GM12891 (cell line): Measurements from ENCODE around the gene LAMP2.
A peak's percentile ranks its signal among the peaks of the same experiment; 100 is the strongest.

ENCODE experiments used
- DNase-seq: peaks from one replicate; pipeline ENCODE4 v3.0.0; 2011; ENCODE audit warnings: low spot score; ENCODE audit not compliant: insufficient read length
- FAIRE-seq: peaks from 2 replicates; lab custom pipeline; 2011; peaks lifted over from hg19 to GRCh38; lab: Jason Lieb, UNC
- PAX5 ChIP-seq: IDR thresholded peaks from 2 replicates; pipeline ENCODE4 v1.6.1; 2011; ENCODE audit warnings: low read length, moderate library complexity, mild to moderate bottlenecking; ENCODE audit not compliant: insufficient read depth, severe bottlenecking
- POLR2A ChIP-seq: IDR thresholded peaks from 2 replicates; pipeline ENCODE4 v1.6.1; 2011; ENCODE audit warnings: low read depth, low read length, control low read depth
- POLR2AphosphoS5 ChIP-seq: IDR thresholded peaks from 2 replicates; pipeline ENCODE4 v1.6.1; 2011; ENCODE audit warnings: low read depth, low read length, control low read depth
- POU2F2 ChIP-seq: IDR thresholded peaks from 2 replicates; pipeline ENCODE4 v1.6.1; 2011; ENCODE audit warnings: low read depth, mild to moderate bottlenecking, control low read depth, low read length, moderate library complexity
- SPI1 ChIP-seq: IDR thresholded peaks from 2 replicates; pipeline ENCODE4 v1.6.1; 2011; ENCODE audit warnings: low read depth, low read length, control low read depth
- TAF1 ChIP-seq: IDR thresholded peaks from 2 replicates; pipeline ENCODE4 v1.6.1; 2011; ENCODE audit warnings: low read depth, low read length, control low read depth

The LAMP2 gene

DNA sequence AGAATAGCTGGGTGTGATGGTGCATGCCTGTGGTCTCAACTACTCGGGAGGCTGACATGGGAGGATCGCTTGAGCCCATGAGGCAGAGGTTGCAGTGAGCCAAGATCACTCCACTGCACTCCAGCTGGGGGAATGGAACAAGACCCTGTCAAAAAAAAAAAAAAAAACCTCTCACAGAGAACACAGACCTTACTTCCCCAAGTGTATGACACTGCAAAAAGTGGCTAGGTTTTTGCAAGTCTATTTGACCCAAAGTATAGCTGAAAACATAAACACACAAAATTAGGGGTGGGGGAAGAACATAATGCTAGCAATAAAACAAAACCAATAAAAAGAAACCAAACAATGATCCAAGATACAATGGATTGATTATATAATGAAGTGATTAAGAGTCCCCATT lies 6.7 kb downstream of the LAMP2 start:
- no peak for FAIRE-seq
- no peak for DNase-seq
- no peak for TF ChIP-seq SPI1
- TF ChIP-seq POU2F2: no peak
- no peak for TF ChIP-seq POLR2A
- no peak for TF ChIP-seq TAF1
- TF ChIP-seq POLR2AphosphoS5: no peak
- TF ChIP-seq PAX5: no peak

DNA sequence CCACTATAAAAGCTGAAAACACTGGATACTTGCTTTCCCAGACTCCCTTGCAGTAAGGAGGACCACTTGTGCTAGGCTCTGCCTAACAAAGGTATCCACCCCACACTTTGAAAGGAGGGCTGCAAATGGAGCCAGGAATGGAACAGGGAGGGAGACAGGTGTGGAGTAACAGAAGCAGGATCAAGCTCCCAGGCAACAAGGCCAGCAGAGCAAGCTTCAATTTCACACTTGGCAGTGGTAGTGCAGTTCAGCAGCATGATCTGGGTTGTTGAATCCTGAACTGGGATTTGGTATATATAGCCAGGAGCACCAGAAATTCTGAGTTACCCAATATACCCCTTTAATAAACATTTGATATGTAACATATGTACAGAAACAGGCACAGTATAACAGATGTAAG lies 9.8 kb downstream of the LAMP2 start:
- no peak for TF ChIP-seq TAF1
- TF ChIP-seq SPI1: no peak
- no peak for TF ChIP-seq POLR2A
- no peak for TF ChIP-seq PAX5
- no peak for TF ChIP-seq POLR2AphosphoS5
- TF ChIP-seq POU2F2: no peak
- DNase-seq (no peak), FAIRE-seq (no peak)

GRCh38 chrX:120457766-120458180 lies 11.3 kb downstream of the LAMP2 start:
- TF ChIP-seq POLR2A (no peak), PAX5 (no peak)
- DNase-seq (no peak), FAIRE-seq (no peak)

DNA sequence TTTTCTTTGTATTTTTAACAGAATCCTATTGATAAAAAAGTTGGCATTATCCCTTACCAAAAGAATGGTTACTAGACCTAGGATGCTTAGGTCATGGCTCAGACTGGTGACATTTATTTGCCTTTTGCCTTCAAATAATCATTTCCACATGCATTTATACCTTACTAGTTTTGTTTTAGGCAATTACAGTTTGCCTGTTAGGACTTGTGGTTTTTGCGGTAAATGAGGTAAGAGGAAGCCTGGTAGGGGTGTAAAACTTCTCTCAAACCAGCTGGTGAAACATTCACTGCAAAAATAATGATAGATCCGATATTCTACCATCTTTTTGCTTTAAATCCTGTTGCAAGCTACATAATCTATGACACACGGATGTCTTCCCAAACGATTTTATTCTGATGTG lies 12.1 kb downstream of the LAMP2 start:
- DNase-seq (no peak), FAIRE-seq (peak; percentile 82)
- no peak for TF ChIP-seq TAF1

GRCh38 chrX:120453985-120454384 lies 15.1 kb downstream of the LAMP2 start:
- FAIRE-seq (no peak), DNase-seq (no peak)
- TF ChIP-seq POLR2A (no peak), PAX5 (no peak), SPI1 (no peak), POLR2AphosphoS5 (no peak), POU2F2 (no peak), TAF1 (no peak)

DNA sequence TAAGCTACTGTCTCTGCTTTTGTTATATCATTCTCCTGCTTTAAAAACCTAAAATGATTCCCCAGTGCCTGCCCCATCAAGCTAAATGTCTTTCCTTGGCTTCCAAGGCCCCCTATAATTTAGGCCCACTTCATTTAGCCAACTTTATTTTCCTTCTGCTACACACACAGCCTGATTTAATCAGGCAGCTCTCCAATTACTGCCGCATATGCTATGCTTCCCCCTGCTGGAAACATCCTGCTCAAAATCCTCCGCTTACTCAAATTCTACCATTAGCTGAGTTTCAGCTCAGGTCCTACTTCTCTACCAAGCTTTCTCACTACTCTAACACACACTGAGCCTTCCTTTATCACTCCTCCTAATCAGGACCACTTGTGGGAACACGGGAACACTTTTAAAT lies 17.0 kb downstream of the LAMP2 start:
- TF ChIP-seq TAF1 (no peak), POU2F2 (no peak), POLR2AphosphoS5 (no peak), POLR2A (no peak), SPI1 (no peak), PAX5 (no peak)
- FAIRE-seq (peak; percentile 66), DNase-seq (no peak)

GRCh38 chrX:120450163-120450562 lies 18.9 kb downstream of the LAMP2 start:
- DNase-seq (no peak), FAIRE-seq (no peak)
- no peak for TF ChIP-seq POLR2AphosphoS5
- no peak for TF ChIP-seq PAX5
- no peak for TF ChIP-seq SPI1

DNA sequence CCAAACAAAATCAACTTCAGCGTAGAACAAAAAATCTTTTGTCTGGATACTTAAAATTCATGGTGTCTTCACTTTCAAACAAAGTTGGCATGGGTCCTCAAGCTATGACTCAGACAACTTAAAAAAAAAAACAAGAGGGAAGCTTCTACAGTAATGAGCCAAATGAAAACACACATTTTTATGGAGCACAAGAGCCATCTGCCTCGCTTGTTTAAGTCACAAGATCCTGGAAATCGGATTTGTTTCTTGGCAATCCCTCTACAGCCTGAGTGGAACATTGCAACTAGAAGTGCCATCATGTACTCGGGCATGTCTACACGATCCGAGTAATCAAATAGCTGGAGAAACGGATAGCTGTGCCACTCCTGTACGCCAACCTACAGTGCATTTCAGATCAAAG lies 22.6 kb downstream of the LAMP2 start:
- FAIRE-seq (no peak), DNase-seq (no peak)
- TF ChIP-seq POLR2A: no peak
- TF ChIP-seq PAX5: no peak
- TF ChIP-seq POLR2AphosphoS5: no peak
- no peak for TF ChIP-seq POU2F2
- TF ChIP-seq TAF1: no peak

GRCh38 chrX:120439921-120440320 lies 29.2 kb downstream of the LAMP2 start:
- TF ChIP-seq POLR2AphosphoS5: no peak
- no peak for TF ChIP-seq TAF1
- TF ChIP-seq POU2F2: no peak
- TF ChIP-seq POLR2A: no peak
- FAIRE-seq: no peak

GRCh38 chrX:120429776-120430540 lies 39.1 kb downstream of the LAMP2 start:
- DNase-seq: no peak
- no peak for TF ChIP-seq POLR2A
- TF ChIP-seq POLR2AphosphoS5: no peak
- TF ChIP-seq POU2F2: no peak
- no peak for TF ChIP-seq TAF1

More at GRCh38 chrX:120439921-120440320, 29.2 kb downstream of the LAMP2 start:
- DNase-seq: no peak

DNA sequence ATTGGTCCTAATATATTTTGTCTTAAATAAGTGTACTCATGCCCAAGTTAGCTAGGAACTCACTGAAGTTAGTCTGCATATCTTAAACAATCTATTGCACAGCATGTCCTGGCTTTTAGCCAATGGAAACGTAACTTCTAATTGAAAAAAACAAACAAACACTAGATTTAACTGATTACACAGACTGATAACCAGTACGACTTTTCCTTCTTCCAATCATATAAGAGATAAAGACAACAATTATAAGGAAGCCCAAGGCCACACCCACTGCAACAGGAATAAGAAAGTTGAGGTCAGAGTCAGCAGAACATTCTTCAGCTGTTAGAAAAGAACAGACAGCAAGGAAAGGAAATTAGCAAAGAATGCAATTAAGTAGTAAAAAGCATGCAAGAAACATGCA lies 40.8 kb downstream of the LAMP2 start:
- DNase-seq (no peak), FAIRE-seq (no peak)
- TF ChIP-seq TAF1 (no peak), POLR2AphosphoS5 (no peak), POLR2A (no peak), POU2F2 (no peak), PAX5 (no peak), SPI1 (no peak)

More at GRCh38 chrX:120429776-120430540, 39.1 kb downstream of the LAMP2 start:
- peak; percentile 73 for FAIRE-seq
